Nephron (organoid): ENCODE results near the gene KRTAP27-1.

ENCODE experiments used
- H3K27ac Mint-ChIP-seq, 3 experiments: 2 replicates each; pipeline ENCODE4 v1.8.0; 2020; ENCODE audit warnings: mixed read lengths in 3 of 3, mild to moderate bottlenecking in 2 of 3, moderate library complexity in 1 of 3
- H3K27me3 Mint-ChIP-seq: 2 replicates; pipeline ENCODE4 v1.8.0; 2021; ENCODE audit warnings: low read depth, mild to moderate bottlenecking, moderate library complexity, mixed read lengths
- H3K36me3 Mint-ChIP-seq: 2 replicates; pipeline ENCODE4 v1.8.0; 2020; ENCODE audit warnings: low read depth, mixed read lengths
- H3K4me1 Mint-ChIP-seq: 2 replicates; pipeline ENCODE4 v1.8.0; 2020; ENCODE audit warnings: mixed read lengths
- H3K4me3 Mint-ChIP-seq, 3 experiments: 2 replicates each; pipeline ENCODE4 v1.8.0; 2020; ENCODE audit warnings: mild to moderate bottlenecking in 3 of 3, mixed read lengths in 3 of 3, moderate library complexity in 2 of 3
- H3K9me3 Mint-ChIP-seq: 2 replicates; pipeline ENCODE4 v1.8.0; 2020; ENCODE audit warnings: mixed read lengths
- TF ChIP-seq, protein P1 (sequence below), 3 experiments: fragments of 200-600 bp; sonication (generic); IDR thresholded peaks; one replicate each; pipeline ENCODE4 v1.5.0; 2021; ENCODE audit warnings: antibody characterized with exemption in 3 of 3; ENCODE audit not compliant: unreplicated experiment in 3 of 3

Gene KRTAP27-1

DNA sequence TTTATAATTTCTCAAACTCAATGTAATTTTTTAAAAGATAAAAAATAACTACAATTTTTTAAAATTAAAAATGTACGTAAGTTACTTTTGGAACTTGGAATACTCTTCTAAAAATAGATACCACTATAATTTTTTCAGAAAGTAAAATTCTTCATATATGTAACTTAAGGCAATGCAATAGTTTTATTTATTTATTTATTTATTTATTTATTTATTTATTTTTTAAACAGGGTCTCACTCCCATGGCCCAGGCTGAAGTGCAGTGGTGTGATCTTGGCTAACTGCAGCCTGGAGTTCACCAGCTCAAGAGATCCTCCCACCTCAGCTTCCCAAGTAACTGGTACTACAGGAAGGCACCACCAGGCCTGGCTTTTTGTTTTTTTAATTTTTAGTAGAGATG is 14.0 kb upstream of the KRTAP27-1 start:
- no peaks in the 10 kb centered on the region for H3K36me3 Mint-ChIP-seq
- H3K4me1 Mint-ChIP-seq: no peaks in the 10 kb centered on the region
- no peak overlapping the region for H3K27ac Mint-ChIP-seq
- H3K27me3 Mint-ChIP-seq: no peaks in the 10 kb centered on the region
- peaks cover 2% of the 10 kb centered on the region for H3K9me3 Mint-ChIP-seq
- no peak overlapping the region for H3K4me3 Mint-ChIP-seq
- TF ChIP-seq, protein P1, sequence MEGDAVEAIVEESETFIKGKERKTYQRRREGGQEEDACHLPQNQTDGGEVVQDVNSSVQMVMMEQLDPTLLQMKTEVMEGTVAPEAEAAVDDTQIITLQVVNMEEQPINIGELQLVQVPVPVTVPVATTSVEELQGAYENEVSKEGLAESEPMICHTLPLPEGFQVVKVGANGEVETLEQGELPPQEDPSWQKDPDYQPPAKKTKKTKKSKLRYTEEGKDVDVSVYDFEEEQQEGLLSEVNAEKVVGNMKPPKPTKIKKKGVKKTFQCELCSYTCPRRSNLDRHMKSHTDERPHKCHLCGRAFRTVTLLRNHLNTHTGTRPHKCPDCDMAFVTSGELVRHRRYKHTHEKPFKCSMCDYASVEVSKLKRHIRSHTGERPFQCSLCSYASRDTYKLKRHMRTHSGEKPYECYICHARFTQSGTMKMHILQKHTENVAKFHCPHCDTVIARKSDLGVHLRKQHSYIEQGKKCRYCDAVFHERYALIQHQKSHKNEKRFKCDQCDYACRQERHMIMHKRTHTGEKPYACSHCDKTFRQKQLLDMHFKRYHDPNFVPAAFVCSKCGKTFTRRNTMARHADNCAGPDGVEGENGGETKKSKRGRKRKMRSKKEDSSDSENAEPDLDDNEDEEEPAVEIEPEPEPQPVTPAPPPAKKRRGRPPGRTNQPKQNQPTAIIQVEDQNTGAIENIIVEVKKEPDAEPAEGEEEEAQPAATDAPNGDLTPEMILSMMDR (IDR thresholded peaks at IDR 0.05; ENCODE audit: unreplicated experiment in 3 of 3): no peak

DNA sequence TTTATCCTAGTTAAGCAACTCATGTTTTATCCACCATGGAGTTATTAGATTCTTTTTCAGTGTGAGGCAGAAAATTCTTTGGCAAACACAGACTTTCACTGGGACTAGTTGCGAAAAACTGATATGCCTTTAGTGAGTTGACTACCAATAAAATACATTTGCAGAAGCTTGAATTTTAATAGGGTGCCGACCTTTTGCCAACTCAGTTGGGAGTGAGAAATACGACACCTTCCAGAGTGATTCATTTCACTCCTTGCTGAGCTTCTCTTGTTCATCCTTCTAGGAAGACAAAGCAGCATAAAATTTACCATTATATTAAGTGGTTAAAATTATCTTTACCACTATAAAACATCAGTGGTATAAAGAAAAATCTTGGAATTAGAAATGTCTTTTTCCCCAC is 12.1 kb upstream of the KRTAP27-1 start:
- H3K27me3 Mint-ChIP-seq: no peaks in the 10 kb centered on the region
- TF ChIP-seq, protein P1 (IDR thresholded peaks at IDR 0.05; ENCODE audit: unreplicated experiment in 3 of 3): no peak
- H3K36me3 Mint-ChIP-seq: no peaks in the 10 kb centered on the region
- no peak overlapping the region for H3K27ac Mint-ChIP-seq
- H3K4me1 Mint-ChIP-seq: no peaks in the 10 kb centered on the region
- H3K4me3 Mint-ChIP-seq: no peak overlapping the region
- H3K9me3 Mint-ChIP-seq: peaks cover 5% of the 10 kb centered on the region

DNA sequence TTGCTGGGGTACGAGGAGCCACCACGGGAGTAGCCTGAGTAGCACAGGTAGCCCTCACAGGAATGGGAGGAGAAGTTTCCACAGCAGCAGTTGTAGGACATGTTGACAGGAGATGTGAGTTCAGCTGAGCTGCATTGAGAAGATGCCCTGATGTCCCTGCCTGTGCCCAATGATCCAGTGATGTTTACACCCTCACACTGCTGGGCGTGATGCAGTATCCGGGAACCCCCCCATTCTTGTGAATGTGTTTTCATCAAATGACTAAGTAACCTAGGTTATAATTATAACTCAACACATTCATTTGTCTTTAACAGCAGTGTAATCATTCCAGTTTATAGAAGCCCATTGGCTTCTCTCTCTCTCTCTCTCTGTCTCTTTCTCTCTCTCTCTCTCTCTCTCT is 11.0 kb upstream of the KRTAP27-1 start, which contains the start of gene KRTAP23-1:
KRTAP23-1 (minus strand) TSS at position 101 of the 400 bp plus-strand sequence; CDS start at position 101, 0 bp downstream.
- no peaks in the 10 kb centered on the region for H3K27me3 Mint-ChIP-seq
- H3K27ac Mint-ChIP-seq: no peak within 1 kb of the TSS
- peaks cover 5% of the 10 kb centered on the region for H3K9me3 Mint-ChIP-seq
- H3K4me1 Mint-ChIP-seq: no peaks in the 10 kb centered on the region
- H3K4me3 Mint-ChIP-seq: no peak within 1 kb of the TSS
- TF ChIP-seq, protein P1 (IDR thresholded peaks at IDR 0.05; ENCODE audit: unreplicated experiment in 3 of 3): no peak
- no peaks in the 10 kb centered on the region for H3K36me3 Mint-ChIP-seq

DNA sequence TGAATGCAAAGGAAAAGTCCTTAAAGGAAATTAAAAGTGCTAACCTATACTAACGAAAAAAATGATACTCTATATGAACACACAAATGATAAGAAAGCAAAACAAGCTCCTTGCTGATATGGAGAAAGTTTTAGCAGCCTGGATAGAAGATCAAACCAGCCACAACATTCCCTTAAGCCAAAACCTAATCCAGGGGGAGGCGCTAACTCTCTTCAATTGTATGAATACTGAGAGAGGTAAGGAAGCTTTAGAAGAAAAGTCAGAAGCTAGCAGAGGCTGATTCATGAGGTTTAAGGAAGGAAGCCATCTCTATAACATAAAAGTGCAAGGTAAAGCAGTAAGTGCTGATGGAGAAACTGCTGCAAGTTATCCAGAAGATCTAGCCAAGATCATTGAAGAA is 7.5 kb upstream of the KRTAP27-1 start:
- H3K4me1 Mint-ChIP-seq: no peaks in the 10 kb centered on the region
- TF ChIP-seq, protein P1 (IDR thresholded peaks at IDR 0.05; ENCODE audit: unreplicated experiment in 3 of 3): no peak
- H3K9me3 Mint-ChIP-seq: peaks cover 5% of the 10 kb centered on the region
- H3K4me3 Mint-ChIP-seq: no peak overlapping the region
- H3K27me3 Mint-ChIP-seq: no peaks in the 10 kb centered on the region
- no peaks in the 10 kb centered on the region for H3K36me3 Mint-ChIP-seq
- no peak overlapping the region for H3K27ac Mint-ChIP-seq

DNA sequence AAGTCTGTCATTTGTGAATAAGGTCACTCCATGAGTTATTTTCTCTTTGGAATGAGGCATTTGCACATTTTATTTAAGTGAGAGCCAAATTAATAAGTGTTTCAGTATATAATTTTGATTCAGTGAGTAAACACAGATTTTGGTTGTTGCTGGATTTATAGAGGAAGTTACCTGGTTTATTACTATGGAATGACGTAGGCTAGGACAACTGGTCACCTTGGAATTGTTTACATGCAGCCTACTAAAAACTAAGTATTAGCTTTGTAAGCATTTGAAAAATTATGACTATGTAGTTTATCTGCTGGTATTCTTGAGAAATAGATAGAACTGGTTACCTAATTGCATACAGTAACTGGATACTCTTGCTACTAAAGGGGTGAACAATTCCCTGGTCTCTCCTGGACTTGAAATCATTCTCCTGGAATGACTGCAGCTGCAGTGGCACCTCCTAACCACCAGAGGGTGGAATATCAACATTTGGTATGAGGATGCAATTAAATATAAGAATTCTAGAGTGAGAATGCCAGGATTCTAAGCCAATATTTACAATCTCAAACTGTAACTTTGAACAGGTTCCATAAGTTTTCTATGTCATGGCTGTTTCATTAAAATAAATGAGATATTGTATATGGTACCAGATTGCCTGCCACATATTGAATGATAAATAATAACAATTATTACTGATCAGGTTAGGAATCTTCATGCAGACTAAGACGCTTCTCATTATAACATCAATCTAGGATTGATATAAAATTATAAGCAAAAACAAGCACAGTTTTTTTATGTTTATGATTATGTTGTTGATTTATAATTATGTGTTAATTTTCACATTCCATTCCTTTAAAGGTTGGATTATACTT is 3.5 kb upstream of the KRTAP27-1 start:
- Mint-ChIP-seq H3K9me3 (peaks cover 3% of the 10 kb centered on the region), H3K27ac (no peak overlapping the region), H3K36me3 (no peaks in the 10 kb centered on the region), H3K27me3 (no peaks in the 10 kb centered on the region), H3K4me3 (no peak overlapping the region), H3K4me1 (no peaks in the 10 kb centered on the region)
- TF ChIP-seq, protein P1 (IDR thresholded peaks at IDR 0.05; ENCODE audit: unreplicated experiment in 3 of 3): peak; percentile 95 to 98 (median 96)

DNA sequence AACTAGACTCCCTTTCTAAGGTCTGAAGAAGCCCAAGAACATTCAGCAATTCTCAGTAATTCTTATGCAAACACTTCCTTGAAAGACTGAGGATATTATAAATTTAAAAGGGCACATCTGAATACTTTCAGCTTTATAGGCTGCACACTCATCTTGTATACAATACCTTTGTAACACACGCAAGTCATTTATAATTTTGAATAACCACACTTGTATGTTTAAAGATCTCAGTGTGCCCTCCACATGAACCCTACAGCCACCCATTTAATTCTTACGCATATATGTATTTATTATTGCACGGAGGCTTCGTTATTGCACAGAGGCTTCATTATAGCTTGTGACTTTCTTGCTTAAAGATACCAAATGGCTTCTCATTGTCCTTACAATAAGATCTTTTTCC is 1.2 kb upstream of the KRTAP27-1 start:
- Mint-ChIP-seq H3K4me1 (no peaks in the 10 kb centered on the region), H3K27me3 (no peaks in the 10 kb centered on the region)

More for the DNA sequence above, 1.2 kb upstream of the KRTAP27-1 start:
- Mint-ChIP-seq H3K9me3 (no peaks in the 10 kb centered on the region), H3K27ac (no peak overlapping the region), H3K36me3 (no peaks in the 10 kb centered on the region), H3K4me3 (no peak overlapping the region)
- TF ChIP-seq, protein P1 (IDR thresholded peaks at IDR 0.05; ENCODE audit: unreplicated experiment in 3 of 3): no peak
